Left renal cortex interstitium (tissue), 4 donors: Measurements from ENCODE around the gene SPIB. TPM values are rescaled to one million over a fixed set of nuclear protein-coding genes. Genes with fewer than 3 reads are reported as not detected.
A peak's percentile ranks its signal among the peaks of the same experiment; 100 is the strongest.

ENCODE experiments used
- DNase-seq, 4 donors: peaks; one replicate each; pipeline ENCODE4 v3.0.0-alpha.2; 2013; ENCODE audit warnings: low read depth in 4 of 4, low spot score in 2 of 4, missing footprints in 1 of 4
- polyA plus RNA-seq, 4 donors: library from polyadenylated mRNA; unstranded; fragments of 120-200 nt; gene quantifications; one replicate each; pipeline ENCODE4 v1.2.1, GENCODE V29; 2013; ENCODE audit not compliant: insufficient read length in 4 of 4

SPIB gene
- 1 to 10 TPM in 2 of 4 donors, under 1 TPM in 2; 0.46 to 1.3 (median 0.90) TPM for polyA plus RNA-seq

- DNase-seq: no peak
Measured at GRCh38 chr19:50418176-50419021, at the start of gene SPIB. SPIB (plus strand) TSS chr19:50418938; CDS start chr19:50418963, 25 bp downstream.

- no peak for DNase-seq
Measured at GRCh38 chr19:50371914-50372475, 46.7 kb upstream of the SPIB start.

GRCh38 chr19:50376166-50377050 lies 42.3 kb upstream of the SPIB start, which contains the start of gene NR1H2:
NR1H2 (plus strand) TSS chr19:50376457; CDS start chr19:50377606, 1,149 bp downstream.
- peak; percentile 84 to 93 (median 88) for DNase-seq

- DNase-seq: no peak
Measured at GRCh38 chr19:50377051-50377461, 41.7 kb upstream of the SPIB start.

- no peak for DNase-seq
Measured at GRCh38 chr19:50377517-50377916, 41.2 kb upstream of the SPIB start.

GRCh38 chr19:50378169-50378862 lies 40.4 kb upstream of the SPIB start:
- no peak for DNase-seq

- DNase-seq: no peak
Measured at GRCh38 chr19:50378863-50379236, 39.9 kb upstream of the SPIB start.

GRCh38 chr19:50379602-50380001 lies 39.1 kb upstream of the SPIB start:
- no peak for DNase-seq

GRCh38 chr19:50380137-50380536 lies 38.6 kb upstream of the SPIB start:
- DNase-seq: no peak

GRCh38 chr19:50380751-50381151 lies 38.0 kb upstream of the SPIB start:
- DNase-seq: no peak

GRCh38 chr19:50381881-50382729 lies 36.6 kb upstream of the SPIB start:
- no peak for DNase-seq

- no peak for DNase-seq
Measured at GRCh38 chr19:50383001-50383851, 35.5 kb upstream of the SPIB start.

GRCh38 chr19:50383852-50384684 lies 34.7 kb upstream of the SPIB start, which contains the start of gene POLD1:
POLD1 (plus strand) TSS chr19:50384347; CDS start chr19:50398852, 14,505 bp downstream.
- peak; percentile 72 to 93 (median 86) for DNase-seq

- DNase-seq: no peak
Measured at GRCh38 chr19:50384685-50385535, 33.8 kb upstream of the SPIB start.

GRCh38 chr19:50387176-50387867 lies 31.4 kb upstream of the SPIB start:
- no peak for DNase-seq

GRCh38 chr19:50387868-50388245 lies 30.9 kb upstream of the SPIB start:
- no peak for DNase-seq
